NCI-H128 (cell line): Measurements from ENCODE around the gene NEU3.
"Not testable (repeated sequence)": the region's sequence is repeated elsewhere in the genome, so short reads cannot be mapped to it uniquely, and the experiment has no call there.

Source experiments
- DNase-seq: peaks from one replicate; lab custom pipeline; 2025; ENCODE audit not compliant: unreplicated experiment; lab: John Stamatoyannopoulos, UW

NEU3 gene

GRCh38 chr11:75028321-75028720 lies 39.6 kb downstream of the NEU3 start:
- no peak for DNase-seq

GRCh38 chr11:75028724-75029123 lies 40.0 kb downstream of the NEU3 start:
- DNase-seq = no peak

- DNase-seq = no peak
These were observed 41.3 kb downstream of the NEU3 start for GRCh38 chr11:75029836-75030631.

GRCh38 chr11:75031224-75031753 lies 42.6 kb downstream of the NEU3 start:
- no peak for DNase-seq

- DNase-seq = no peak
These were observed 43.2 kb downstream of the NEU3 start for GRCh38 chr11:75031771-75032549.

- no peak for DNase-seq
These were observed 43.8 kb downstream of the NEU3 start for GRCh38 chr11:75032550-75032935.

GRCh38 chr11:75033916-75034315 lies 45.2 kb downstream of the NEU3 start:
- no peak for DNase-seq

- no peak for DNase-seq
These were observed 46.5 kb downstream of the NEU3 start for GRCh38 chr11:75035256-75035655.

DNA sequence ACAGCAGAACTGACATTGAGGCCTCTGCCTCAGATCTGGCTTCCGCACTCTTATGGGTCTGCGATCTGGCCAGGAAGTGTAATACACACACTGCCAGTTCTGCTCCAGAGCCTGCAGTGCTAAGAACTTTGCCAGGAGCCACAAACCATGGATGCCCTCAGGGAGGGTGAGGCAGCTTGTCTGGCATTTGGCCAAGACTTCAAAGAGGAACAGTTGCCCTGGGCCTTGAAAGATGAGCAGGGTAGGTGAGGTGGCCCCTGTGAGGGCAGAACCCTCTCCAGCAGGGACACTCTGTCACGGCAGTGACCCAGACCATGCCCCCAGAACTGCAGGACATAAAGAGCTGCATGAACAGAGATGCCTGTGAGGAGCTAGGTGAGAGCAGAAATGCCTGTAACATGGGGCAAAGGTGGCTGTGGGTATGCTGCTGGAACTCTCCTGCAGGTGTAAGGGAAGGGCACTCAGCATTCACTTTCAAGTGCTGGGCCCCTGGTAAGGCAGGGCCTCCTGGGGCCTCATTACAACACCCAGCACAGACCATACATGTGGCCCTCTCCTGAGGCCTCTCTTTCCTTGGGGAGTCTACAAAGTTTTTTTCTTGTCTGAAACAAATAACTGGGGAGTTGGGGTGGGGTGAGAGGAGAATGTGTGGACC lies 47.3 kb downstream of the NEU3 start:
- DNase-seq = no peak

DNA sequence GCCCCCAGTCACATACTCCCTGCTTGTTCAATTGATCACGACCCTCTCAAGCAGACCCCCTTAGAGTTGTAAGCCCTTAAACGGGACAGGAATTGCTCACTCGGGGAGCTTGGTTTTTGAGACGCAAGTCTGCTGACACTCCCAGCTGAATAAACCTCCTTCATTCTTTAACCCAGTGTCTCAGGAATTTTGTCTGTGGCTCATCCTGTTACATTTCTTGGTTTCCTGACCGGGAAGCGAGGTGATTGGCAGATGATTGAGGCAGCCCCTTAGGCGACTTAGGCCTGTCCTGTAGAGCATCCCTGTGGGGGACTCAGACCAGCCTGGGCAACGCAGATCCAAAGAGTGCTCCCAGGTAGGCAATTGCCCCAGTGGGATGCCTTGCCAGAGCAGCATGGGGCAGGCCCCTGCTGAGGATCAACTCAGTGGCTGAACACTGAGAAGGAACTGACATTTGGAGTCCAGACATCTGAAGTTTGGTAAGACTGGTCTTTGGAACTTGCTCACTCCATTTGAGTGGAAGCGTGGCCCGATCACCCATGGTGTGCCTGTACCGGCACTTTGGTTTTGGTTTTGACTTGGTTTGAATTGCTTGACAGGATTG lies 51.5 kb downstream of the NEU3 start:
- no peak for DNase-seq

- no peak for DNase-seq
These were observed 52.5 kb downstream of the NEU3 start for GRCh38 chr11:75041263-75041662.

- DNase-seq = not testable (repeated sequence)
These were observed 53.1 kb downstream of the NEU3 start for GRCh38 chr11:75041821-75042220.

GRCh38 chr11:75044381-75045170 lies 55.8 kb downstream of the NEU3 start:
- DNase-seq = not testable (repeated sequence)

GRCh38 chr11:75046668-75047067 lies 57.9 kb downstream of the NEU3 start:
- not testable (repeated sequence) for DNase-seq

- no peak for DNase-seq
These were observed 58.5 kb downstream of the NEU3 start for GRCh38 chr11:75047191-75047590.

- not testable (repeated sequence) for DNase-seq
These were observed 61.0 kb downstream of the NEU3 start for GRCh38 chr11:75049501-75050266.

- no peak for DNase-seq
These were observed 61.8 kb downstream of the NEU3 start for GRCh38 chr11:75050516-75050915.

GRCh38 chr11:75051043-75051442 lies 62.3 kb downstream of the NEU3 start:
- no peak for DNase-seq

- no peak for DNase-seq
These were observed 63.7 kb downstream of the NEU3 start for GRCh38 chr11:75052457-75052856.

GRCh38 chr11:75055511-75055910 lies 66.8 kb downstream of the NEU3 start:
- DNase-seq = no peak
